Ishikawa (cell line): ENCODE results near the gene SLC1A4.

Source experiments
- CEBPB ChIP-seq: IDR thresholded peaks from 2 replicates; pipeline ENCODE4 v1.6.1; 2012
- CREB1 ChIP-seq: IDR thresholded peaks from 2 replicates; pipeline ENCODE4 v1.6.1; 2012; ENCODE audit warnings: low read depth
- EGR1 ChIP-seq: IDR thresholded peaks from 2 replicates; pipeline ENCODE4 v1.6.1; 2012
- EP300 ChIP-seq: IDR thresholded peaks from 2 replicates; pipeline ENCODE4 v1.6.1; 2012; ENCODE audit warnings: borderline replicate concordance
- FOXM1 ChIP-seq: IDR thresholded peaks from 2 replicates; pipeline ENCODE4 v1.6.1; 2012; ENCODE audit warnings: low read depth, borderline replicate concordance
- MAX ChIP-seq: IDR thresholded peaks from 2 replicates; pipeline ENCODE4 v1.6.1; 2012
- NFIC ChIP-seq: IDR thresholded peaks from 2 replicates; pipeline ENCODE4 v1.6.1; 2012
- RAD21 ChIP-seq: IDR thresholded peaks from 2 replicates; pipeline ENCODE4 v1.6.1; 2012; ENCODE audit warnings: low read depth
- REST ChIP-seq: IDR thresholded peaks from 2 replicates; pipeline ENCODE4 v1.6.1; 2012; ENCODE audit warnings: low read depth, mild to moderate bottlenecking
- TAF1 ChIP-seq: IDR thresholded peaks from 2 replicates; pipeline ENCODE4 v1.6.1; 2012; ENCODE audit warnings: low read depth, mild to moderate bottlenecking
- TCF12 ChIP-seq: IDR thresholded peaks from 2 replicates; pipeline ENCODE4 v1.6.1; 2012; ENCODE audit warnings: low read depth
- TEAD4 ChIP-seq: IDR thresholded peaks from 2 replicates; pipeline ENCODE4 v1.6.1; 2012
- USF1 ChIP-seq: IDR thresholded peaks from 2 replicates; pipeline ENCODE4 v1.6.1; 2012
- YY1 ChIP-seq: IDR thresholded peaks from 2 replicates; pipeline ENCODE4 v1.6.1; 2012; ENCODE audit warnings: low read depth
- ZBTB7A ChIP-seq: IDR thresholded peaks from 2 replicates; pipeline ENCODE4 v1.6.1; 2012; ENCODE audit warnings: low read depth

Gene SLC1A4

GRCh38 chr2:64988420-64989125 is 626 bp upstream of the SLC1A4 start:
- TF ChIP-seq EGR1 = peak; percentile 70
- TF ChIP-seq MAX = no peak; the same call in 1 of the 2 replicates
- TF ChIP-seq CREB1 = no peak
- TF ChIP-seq EP300 = no peak
- no peak for TF ChIP-seq CEBPB
- peak; percentile 68; the same call in 1 of the 2 replicates for TF ChIP-seq ZBTB7A
- TF ChIP-seq TEAD4 = no peak
- TF ChIP-seq RAD21 = no peak

- TF ChIP-seq YY1 (no peak), NFIC (no peak), CEBPB (no peak), CREB1 (no peak), MAX (no peak), TAF1 (no peak), REST (no peak), FOXM1 (no peak), EGR1 (no peak)
Observed at GRCh38 chr2:64989982-64990614, 899 bp downstream of the SLC1A4 start.

- no peak for TF ChIP-seq TAF1
- TF ChIP-seq NFIC = no peak
- TF ChIP-seq FOXM1 = no peak
- no peak for TF ChIP-seq CREB1
- TF ChIP-seq MAX = no peak
- no peak for TF ChIP-seq RAD21
- TF ChIP-seq EGR1 = no peak
- TF ChIP-seq USF1 = no peak
- TF ChIP-seq CEBPB = no peak
- TF ChIP-seq TEAD4 = no peak
- no peak for TF ChIP-seq EP300
- no peak for TF ChIP-seq TCF12
- no peak for TF ChIP-seq ZBTB7A
- no peak for TF ChIP-seq REST
- no peak for TF ChIP-seq YY1
Observed at GRCh38 chr2:64990876-64991275, 1.7 kb downstream of the SLC1A4 start.

- no peak for TF ChIP-seq CREB1
- no peak for TF ChIP-seq TAF1
- TF ChIP-seq EGR1 = no peak
- no peak for TF ChIP-seq MAX
- no peak for TF ChIP-seq REST
- TF ChIP-seq TCF12 = no peak
- TF ChIP-seq CEBPB = no peak
- TF ChIP-seq ZBTB7A = no peak
- no peak for TF ChIP-seq YY1
- no peak for TF ChIP-seq RAD21
- TF ChIP-seq FOXM1 = no peak
- TF ChIP-seq EP300 = no peak
- no peak for TF ChIP-seq TEAD4
- no peak for TF ChIP-seq NFIC
- TF ChIP-seq USF1 = no peak
Observed at GRCh38 chr2:64992218-64992617, 3.0 kb downstream of the SLC1A4 start.
